HG03025 (cell line): Measurements from ENCODE around the gene NPAS3.

Source experiments
- ATAC-seq: cut with Tn5 transposase; IDR thresholded peaks from one replicate; pipeline ENCODE4 v1.9.1; 2021; ENCODE audit warnings: mild to moderate bottlenecking, moderate library complexity; ENCODE audit not compliant: unreplicated experiment, low FRiP score

Gene NPAS3

GRCh38 chr14:33680873-33681272 lies 742.2 kb downstream of the NPAS3 start:
- ATAC-seq: no peak

DNA sequence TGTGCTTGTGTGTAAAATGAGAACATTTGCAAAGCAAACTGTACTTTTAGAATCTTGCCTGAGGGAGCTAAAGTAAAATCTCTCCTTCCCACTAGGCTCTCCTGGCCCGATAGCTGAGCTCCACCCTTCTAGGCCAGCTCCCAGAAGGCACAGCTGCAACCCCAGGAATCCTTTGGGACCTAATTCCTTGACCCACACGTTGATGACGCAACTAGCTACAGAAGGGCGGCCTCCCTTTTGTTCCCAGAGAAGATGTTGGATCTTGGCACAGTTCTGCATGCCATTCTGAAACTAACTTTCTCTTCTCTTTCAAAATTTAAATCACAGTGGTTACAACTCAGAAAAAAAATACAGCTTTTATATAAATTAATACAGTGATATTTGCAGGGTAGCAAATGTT lies 744.1 kb downstream of the NPAS3 start:
- ATAC-seq: no peak

GRCh38 chr14:33685026-33685425 lies 746.3 kb downstream of the NPAS3 start:
- ATAC-seq: no peak

DNA sequence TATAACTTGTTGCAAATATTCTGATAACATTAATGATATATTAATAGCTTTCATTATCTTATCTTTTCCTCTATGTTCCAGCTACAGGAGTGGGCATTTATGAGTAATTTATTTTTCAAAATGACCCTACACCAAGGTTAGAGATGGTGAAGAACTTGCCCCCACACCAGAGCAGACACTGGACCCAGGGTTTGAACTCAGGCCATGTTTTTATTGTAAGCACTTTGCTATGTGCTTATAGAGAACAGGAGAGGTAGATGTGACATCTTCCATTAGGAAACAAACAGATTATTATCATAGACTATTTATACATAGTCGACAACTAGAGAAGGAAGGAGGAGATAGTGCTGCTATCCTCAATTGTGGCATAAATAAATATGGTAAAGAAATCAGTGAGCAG lies 747.0 kb downstream of the NPAS3 start:
- no peak for ATAC-seq

DNA sequence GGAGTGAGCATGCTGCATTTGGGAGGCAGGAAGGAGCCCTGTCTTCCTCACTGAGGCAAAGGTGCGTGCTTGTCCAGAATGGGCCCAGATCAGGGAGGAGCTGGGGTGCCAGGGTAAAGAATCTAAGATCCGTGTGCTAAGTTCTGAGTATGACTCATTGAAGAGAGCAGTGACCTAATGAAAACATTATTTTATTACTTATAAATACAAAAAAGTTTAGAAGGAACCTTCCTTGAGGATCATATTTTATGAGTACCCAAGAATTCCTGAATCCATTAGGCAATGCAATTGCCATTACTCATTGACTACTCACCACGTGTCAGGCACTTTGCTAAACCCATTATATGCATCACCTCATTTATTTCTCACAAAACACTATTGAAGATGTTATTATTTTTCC lies 747.5 kb downstream of the NPAS3 start:
- ATAC-seq: no peak

- ATAC-seq: no peak
Observed at GRCh38 chr14:33686856-33687255, 748.2 kb downstream of the NPAS3 start.

- no peak for ATAC-seq
Observed at GRCh38 chr14:33689680-33690079, 751.0 kb downstream of the NPAS3 start.

- ATAC-seq: no peak
Observed at GRCh38 chr14:33691907-33692306, 753.2 kb downstream of the NPAS3 start.

GRCh38 chr14:33692762-33693161 lies 754.1 kb downstream of the NPAS3 start:
- ATAC-seq: no peak

GRCh38 chr14:33693237-33693636 lies 754.6 kb downstream of the NPAS3 start:
- ATAC-seq: no peak

GRCh38 chr14:33696165-33696564 lies 757.5 kb downstream of the NPAS3 start:
- no peak for ATAC-seq

DNA sequence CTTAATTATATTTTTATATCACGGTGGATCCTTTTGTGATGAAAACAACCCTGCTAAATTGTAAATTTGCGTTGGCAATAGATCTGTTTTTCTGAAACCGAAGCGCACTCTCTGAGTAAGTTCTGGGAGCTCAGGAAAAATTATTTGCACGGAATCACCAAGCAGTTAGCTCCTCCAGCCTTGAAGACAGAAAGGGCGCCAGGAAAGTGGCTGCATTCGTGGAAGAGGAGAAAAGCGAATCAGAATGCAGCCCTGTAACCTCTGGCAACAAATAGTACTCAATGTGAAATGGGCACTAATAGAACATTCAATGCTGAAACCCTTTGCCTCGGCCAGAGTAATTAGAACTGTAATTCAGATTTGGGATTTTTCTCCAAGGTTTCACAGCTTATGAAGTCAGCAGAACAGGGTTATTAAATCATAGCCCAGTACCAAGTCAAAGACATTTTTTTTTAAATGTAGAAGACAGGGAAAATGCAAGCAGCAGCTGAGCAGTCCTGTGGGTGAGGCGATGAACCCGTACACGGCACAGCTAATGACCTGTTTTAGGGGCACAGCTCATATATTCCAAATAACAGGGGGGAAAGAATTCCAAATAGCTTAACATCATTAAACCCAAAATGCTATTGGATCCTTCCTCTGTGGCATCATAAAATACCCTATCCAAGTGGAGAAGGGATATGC lies 760.8 kb downstream of the NPAS3 start:
- ATAC-seq: no peak

DNA sequence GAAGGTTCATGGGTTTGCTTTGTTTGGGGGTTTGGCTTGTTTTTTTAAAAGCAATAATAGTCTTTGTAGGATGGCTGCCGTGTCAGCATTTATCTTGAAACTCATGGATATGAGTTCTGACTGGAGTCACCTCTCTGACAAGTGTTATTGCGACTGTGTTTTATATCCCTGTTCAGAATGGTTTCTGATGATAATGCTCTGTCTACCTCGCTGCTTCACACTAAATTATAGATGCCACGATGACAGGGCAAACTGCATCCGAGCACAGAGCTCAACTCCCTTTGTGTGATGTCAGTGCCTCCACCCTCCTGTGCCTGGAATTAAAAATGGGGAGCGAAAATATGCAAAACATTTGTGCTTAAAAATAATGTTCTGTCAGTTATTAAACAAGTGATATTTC lies 761.4 kb downstream of the NPAS3 start:
- ATAC-seq: no peak

- no peak for ATAC-seq
Observed at GRCh38 chr14:33702293-33702692, 763.6 kb downstream of the NPAS3 start.

DNA sequence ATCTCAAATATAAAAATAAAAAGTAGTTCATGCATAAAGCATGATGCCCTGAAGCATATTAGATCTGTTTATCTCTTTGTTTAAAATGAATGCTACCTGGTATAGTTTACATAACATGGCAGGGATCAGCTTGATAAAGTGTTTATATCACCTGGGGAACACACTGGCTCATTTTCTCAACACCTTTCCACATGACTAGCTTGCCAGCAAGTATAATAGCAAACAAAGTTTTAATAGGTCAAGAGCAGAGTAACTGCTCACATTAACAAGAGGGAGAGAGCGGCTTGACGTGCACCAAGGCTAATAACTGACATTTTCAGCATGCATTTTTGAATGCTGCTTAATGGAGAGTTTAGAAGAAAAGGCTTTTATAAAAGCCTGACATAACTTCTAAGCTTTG lies 765.8 kb downstream of the NPAS3 start:
- no peak for ATAC-seq

- no peak for ATAC-seq
Observed at GRCh38 chr14:33705490-33705889, 766.8 kb downstream of the NPAS3 start.

DNA sequence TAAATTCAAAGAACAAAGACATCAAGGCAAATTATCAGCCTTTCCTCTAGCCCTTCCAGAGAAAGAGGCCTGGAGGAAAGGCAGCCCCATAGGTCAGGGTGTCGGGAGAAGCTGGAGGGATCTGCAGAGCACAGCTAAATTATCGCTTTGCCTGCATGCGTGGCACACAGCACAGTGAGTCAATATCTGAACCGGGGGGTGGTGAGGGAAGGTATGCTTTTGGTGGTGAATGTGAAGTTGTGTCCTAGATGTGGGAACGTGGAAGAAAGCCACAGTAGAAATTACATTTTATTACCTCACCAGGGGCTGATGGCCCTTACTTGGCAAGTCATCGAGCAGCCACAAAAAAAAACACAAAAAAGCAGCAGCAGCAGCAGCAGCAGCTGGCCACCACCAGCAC lies 769.0 kb downstream of the NPAS3 start:
- ATAC-seq: no peak

GRCh38 chr14:33709283-33709682 lies 770.6 kb downstream of the NPAS3 start:
- ATAC-seq: no peak

DNA sequence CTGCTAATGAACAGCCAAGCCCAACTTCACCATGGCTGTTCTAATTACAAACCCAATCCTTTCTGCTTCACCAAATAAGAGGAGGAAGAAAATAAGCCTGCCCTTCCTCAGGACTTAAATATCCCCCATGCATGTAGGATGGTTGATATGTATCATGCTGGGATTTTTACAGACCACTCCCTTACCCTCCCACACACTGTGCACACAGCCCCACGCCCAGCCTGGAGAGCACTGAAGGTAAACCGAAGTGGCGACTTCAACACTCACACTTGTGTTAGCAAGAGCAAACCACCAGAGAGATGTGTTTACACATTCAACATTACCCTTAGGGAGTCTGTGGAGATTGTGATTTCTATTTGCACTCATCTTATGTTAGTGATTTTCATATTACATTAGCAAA lies 771.0 kb downstream of the NPAS3 start:
- no peak for ATAC-seq

- ATAC-seq: no peak
Observed at GRCh38 chr14:33710273-33710672, 771.6 kb downstream of the NPAS3 start.

GRCh38 chr14:33711194-33711593 lies 772.5 kb downstream of the NPAS3 start:
- ATAC-seq: no peak

GRCh38 chr14:33711811-33712216 lies 773.1 kb downstream of the NPAS3 start:
- ATAC-seq: no peak
